ENCODE results near the gene DAP. TPM values are rescaled to one million over a fixed set of nuclear protein-coding genes. Genes with fewer than 3 reads are reported as not detected.

DAP gene
- total RNA-seq, 1 donor from 2014 or later: 26.2 TPM

DNA sequence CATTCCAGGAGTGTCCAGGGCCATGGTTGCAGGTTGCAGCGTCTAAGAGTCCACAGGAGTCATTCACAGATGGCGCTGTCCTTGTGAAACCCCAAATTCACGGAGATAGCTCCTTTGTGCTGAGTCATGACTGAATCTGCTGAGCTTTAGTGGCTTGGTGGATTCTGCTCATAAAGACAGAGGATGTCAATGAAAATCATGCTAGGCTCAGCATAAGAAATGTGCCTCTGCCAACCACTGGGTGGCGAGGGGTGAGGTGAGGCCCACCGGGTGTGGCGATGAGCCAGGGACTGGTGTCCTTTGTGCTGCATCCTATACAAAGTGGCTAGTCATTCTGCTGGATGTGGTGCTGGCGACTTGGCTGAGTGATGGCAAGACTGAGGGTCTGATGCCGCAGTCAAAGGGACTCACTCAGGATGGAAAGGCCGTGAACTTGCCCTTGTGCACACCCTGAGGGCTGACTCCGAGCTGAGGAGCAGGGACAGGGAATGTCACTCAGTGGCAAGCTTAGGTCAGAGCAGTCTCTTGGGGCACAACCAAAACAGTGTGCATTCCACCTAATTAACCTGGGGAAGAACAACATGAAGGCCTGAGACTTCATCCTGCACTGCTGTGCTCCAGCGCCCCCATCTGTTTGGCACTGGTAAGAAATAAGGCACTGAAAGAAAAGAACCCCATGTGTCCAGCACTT, 71.5 kb downstream of the DAP start:
- no peak for DNase-seq

- no peak for DNase-seq
These were observed 72.3 kb downstream of the DAP start for GRCh38 chr5:10688651-10689171.

- DNase-seq: no peak
These were observed 74.1 kb downstream of the DAP start for GRCh38 chr5:10686890-10687289.

- DNase-seq: no peak
These were observed 75.9 kb downstream of the DAP start for GRCh38 chr5:10685115-10685521.

DNA sequence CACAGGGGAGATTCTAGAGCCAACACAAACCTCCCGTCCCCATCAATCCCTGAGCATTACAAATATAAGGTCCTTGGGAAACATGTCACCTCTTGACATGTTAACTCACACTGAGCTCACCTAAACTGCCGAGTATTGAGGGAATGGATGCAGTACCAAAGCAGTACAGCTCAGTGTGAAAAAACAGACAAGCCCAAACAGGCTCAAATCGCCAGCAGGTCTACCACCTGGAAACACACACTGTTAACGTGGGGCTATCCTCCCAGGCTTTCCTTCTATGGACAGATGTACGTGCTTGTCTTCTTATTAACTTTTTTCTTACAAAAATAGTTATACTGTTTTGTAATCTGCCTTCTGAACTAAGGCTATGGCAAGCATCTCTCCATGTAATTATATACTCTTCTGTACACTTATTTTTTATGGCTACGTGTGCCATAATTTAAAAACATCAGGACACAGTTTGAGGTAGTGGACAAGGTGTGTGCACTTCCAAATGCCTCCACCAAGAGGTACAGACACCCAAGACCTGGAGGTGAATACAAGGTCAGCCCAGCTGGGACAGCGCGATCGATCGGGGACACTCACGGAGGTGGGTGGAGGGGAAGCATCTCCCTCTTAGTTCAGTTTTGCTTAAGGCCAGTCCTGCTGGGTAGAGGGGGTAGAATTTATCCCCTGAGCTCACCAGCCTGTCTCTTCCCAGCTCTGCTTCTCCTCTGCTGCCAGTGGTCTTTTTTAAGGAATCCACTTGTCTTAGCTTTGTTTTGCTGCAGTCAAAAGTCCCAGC, 76.5 kb downstream of the DAP start:
- no peak for DNase-seq

- no peak for DNase-seq
These were observed 78.1 kb downstream of the DAP start for GRCh38 chr5:10682801-10683525.

- DNase-seq: no peak
These were observed 79.0 kb downstream of the DAP start for GRCh38 chr5:10681731-10682679.

GRCh38 chr5:10680876-10681481, 80.1 kb downstream of the DAP start:
- no peak for DNase-seq

- DNase-seq: no peak
These were observed 81.6 kb downstream of the DAP start for GRCh38 chr5:10679336-10679988.

GRCh38 chr5:10678244-10678643, 82.8 kb downstream of the DAP start:
- DNase-seq: no peak

GRCh38 chr5:10677533-10677932, 83.5 kb downstream of the DAP start:
- DNase-seq: no peak

DNA sequence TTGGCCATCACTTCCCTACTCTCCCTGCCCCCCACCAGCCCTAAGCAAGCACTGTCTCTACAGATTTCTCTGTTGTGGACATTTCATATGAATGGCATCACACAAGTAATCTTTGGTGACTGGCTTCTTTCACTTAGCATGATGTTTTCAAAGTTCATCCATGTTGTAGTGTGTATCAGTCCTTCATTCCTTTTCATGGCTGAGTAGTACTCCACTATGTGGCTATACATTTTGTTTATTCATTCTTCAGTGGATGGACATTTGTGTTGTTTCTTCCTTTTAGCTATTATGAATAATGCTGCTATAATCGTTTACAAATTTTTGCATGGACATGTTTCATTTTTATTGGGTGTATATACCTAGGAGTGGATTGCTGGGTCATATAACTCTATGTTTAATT, 84.1 kb downstream of the DAP start:
- no peak for DNase-seq

DNA sequence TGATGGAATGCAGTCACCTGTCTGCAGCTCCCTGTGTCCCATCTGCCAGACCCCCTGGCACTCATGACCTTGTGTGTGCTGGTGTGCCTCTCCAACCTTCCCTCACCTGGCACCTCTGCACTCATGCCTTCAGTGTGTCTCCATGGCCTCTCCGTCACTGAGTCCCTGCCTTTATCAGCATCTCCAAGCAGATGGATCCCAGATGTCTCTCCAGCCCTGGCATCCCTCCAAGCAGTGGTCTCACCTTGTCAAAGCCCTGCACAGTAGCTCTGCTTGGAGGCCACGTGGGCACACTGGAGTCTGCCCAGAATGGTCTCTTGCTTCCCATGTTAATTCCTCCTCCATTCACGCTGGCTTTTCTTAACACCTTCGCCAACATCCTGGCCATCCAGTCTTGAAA, 84.8 kb downstream of the DAP start:
- DNase-seq: no peak

DNA sequence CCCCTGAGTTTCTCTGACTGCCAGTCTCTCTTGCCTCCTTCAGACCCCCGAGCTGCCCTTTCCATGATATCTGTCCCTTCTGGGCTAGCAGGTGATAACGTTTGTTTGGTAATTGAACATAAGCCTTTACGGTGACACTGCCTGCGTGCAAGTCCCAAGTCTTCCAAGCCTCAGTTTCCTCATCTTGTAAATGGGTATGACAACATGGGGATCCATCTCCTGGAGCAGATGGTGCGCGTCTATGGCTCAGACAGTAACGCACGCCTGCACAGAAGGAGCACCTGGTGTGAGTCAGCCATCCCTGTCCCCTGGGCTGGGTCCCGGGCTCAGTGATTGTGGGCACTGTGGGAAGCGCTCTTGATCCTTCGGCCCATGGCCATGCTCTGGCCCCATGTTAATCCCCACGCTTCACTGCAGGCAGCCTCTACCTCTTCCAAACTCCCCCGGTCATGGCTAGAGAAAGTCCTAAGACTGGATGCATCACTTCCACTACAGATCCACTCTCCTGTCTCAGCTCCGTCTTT, 85.8 kb downstream of the DAP start:
- DNase-seq: no peak

DNA sequence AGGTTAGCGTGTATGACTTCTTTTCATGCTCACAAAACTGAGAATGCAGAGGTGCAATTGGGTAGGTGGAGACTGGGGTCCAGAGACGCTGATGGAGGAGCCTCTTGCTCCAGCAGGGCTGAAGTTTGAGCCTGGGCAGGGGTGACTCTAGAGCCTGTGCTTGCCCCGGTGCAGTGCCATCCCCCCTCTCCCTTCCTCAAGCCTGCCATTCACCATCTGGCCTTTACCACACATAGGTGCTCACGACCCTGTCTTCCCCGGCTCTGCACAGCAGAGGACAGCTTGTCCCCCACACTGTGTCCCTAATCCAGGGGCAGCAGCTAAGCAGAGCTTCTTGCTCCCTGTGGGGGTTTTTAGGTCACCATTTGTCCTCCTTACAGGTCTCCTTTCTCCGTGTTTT, 86.5 kb downstream of the DAP start:
- DNase-seq: no peak

DNA sequence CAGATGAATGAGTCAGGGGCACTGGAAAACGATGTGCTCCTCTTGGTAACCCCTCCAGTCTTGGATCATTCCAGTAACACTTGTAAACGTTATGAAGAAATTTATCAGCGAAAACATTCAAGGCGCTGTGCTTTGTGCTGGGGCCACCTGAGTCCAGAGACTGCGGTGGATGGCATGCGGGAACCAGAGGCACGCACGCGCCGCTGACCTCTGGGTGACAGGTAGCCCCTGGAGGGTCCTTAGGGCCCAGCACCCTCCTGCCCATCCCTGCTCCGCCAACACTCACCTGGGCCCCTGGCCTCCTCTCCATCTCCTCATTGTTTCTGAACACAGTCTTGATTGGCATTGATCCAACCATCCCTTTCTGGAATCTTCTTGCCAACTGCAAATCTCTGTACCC, 86.9 kb downstream of the DAP start:
- no peak for DNase-seq

DNA sequence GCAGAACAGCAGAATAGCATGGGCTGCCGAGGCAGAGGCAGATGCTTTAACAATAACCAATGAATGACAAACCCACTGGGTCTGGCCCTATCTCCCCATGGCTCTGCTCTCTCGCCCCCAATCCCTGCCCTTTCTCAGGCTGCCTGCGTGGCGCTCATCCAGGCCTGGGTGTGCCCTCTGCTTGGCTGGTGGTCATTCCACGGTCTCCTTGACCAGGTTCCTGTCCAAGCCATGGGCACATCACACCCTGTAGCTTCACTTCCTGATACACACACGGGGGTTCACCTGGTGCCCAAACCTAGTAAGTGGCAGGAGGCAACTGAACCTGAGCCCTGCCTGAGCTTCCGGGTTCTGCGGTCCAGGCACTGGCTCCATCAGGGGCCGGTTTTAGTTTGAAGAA, 87.6 kb downstream of the DAP start:
- DNase-seq: no peak

DNA sequence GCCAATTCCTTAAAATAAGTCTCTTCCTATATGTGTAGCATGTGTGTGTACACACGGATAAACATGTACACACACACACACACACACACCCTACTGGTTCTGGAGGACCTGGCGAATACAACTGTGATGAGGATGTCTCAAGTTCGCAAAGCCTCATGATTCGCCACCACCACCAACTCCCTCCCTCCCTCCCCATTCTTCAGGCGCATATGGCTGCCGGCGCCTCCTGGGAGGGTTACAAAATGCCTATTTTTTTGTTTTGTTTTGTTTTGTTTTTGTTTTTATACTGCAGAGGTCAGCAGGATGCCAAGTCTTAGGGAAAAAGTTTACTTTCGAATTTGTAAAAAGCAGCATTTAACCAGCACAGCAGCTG, 88.0 kb downstream of the DAP start:
- DNase-seq: no peak

- no peak for DNase-seq
These were observed 88.7 kb downstream of the DAP start for GRCh38 chr5:10672146-10673016.

Data from tongue (tissue), 2 donors.